Measurements from ENCODE around the gene DHRSX. TPM values are rescaled to one million over a fixed set of nuclear protein-coding genes. Genes with fewer than 3 reads are reported as not detected.
"Not testable (repeated sequence)": the region's sequence is repeated elsewhere in the genome, so short reads cannot be mapped to it uniquely, and the experiment has no call there.

The DHRSX gene
- total RNA-seq, 1 experiment from 2014 or later, result 17.8 TPM

DNA sequence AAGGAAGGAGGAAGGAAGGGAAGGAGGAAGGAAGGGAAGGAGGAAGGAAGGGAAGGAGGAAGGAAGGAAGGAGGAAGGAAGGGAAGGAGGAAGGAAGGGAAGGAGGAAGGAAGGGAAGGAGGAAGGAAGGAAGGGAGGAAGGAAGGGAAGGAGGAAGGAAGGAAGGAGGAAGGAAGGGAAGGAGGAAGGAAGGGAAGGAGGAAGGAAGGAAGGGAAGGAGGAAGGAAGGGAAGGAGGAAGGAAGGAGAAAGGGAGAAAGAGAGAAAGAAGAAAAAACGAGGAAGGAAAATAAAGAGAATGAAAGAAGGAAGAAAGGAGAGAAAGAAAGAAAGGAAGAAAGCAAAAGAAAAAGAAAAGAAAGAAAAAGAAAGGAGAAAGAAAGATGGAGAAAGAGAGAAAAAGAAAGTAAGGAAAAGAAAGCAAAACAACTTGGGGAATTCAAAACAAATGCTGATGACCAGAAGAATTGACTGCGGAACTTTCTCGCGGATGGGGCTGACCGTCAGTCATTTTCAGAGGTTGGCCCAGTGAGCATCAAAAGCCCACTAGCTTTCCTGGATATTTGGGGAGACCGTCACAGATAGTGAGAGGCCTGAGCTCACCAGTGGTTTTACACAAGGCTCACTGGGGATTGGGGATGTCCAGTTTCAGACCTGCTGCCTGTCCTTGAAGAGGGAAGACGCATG lies 286.5 kb downstream of the DHRSX start:
- in situ Hi-C loops (cut with HindIII; ENCODE audit: low pct_unique_long_range_greater_than_20kb, low sequenced_read_pairs); DNase-seq (ENCODE audit: low read depth, low spot score): not testable (repeated sequence)

- in situ Hi-C loops (cut with HindIII; ENCODE audit: low pct_unique_long_range_greater_than_20kb, low sequenced_read_pairs), result not testable (repeated sequence)
Measured at GRCh38 chrX:2211667-2212066, 289.1 kb downstream of the DHRSX start.

DNA sequence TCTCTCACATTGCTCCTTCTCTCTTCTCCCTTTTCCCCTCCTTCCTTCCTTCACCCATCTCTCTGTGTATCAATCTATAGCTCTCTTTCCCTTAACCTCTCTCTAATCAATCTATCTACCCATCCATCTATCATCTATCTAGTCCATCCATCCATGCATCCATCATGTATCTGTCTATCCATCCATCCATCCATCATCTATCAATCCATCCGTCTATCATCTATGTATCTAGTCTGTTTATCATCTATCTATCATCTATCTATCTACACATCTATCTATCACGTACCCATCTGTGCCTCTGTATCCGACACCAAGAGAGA lies 307.5 kb downstream of the DHRSX start:
- no peak for DNase-seq (ENCODE audit: low read depth, low spot score)
- in situ Hi-C loops (cut with HindIII; ENCODE audit: low pct_unique_long_range_greater_than_20kb, low sequenced_read_pairs), result no loop called here

More at GRCh38 chrX:2211667-2212066, 289.1 kb downstream of the DHRSX start:
- not testable (repeated sequence) for DNase-seq (ENCODE audit: low read depth, low spot score)

DNA sequence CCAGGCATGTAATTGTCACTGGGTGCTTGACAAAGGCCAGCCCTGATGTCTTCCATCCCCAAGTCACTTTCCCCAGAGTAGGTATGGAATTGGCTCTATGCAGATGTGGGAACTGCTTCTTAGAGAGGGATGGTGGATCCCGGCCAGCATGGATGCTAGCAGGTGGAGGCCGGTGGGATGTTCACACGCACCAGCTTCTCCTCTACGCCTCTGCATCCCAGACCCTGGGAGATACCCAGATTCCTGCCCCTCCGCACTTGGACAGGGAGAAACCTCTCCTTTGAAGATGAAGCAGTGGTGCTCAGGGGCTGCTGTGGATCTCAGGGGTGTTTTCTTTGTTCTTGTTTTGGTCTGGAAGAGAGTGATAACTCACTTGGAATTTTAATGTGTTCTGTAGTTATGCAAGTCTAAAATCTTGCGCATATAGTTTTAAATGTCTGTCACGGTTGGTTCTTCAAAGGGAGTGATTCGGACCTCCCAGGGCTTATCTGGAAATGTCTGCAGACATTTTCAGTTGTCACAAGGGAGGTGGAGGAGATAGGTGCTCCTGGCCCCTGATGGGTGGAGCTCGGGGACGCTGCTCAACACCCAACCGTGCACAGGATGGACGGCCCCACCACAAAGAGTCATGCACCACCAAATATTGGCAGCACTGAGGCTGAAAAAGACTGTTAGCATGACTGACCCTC lies 308.0 kb downstream of the DHRSX start:
- in situ Hi-C loops (cut with HindIII; ENCODE audit: low pct_unique_long_range_greater_than_20kb, low sequenced_read_pairs), result no loop called here
- no peak for DNase-seq (ENCODE audit: low read depth, low spot score)

DNA sequence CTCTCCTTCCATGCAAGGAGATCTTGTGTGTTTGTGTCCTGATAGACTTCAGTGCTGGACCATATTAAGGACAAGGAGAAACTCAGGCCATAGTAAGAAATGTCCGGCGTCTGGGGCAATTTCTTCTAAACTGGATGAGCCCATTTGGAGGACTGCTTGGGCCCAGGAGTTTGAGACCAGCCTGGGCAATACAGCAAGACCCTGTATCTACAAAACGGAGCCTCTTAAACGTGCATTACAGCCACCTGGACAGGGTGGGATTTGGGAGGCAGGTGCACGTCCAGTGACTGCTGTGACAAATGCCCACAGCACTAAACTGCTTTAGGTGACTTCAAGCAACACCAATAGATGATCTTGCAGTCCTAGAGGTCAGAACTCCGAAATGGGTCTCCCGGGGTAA lies 311.9 kb downstream of the DHRSX start:
- no peak for DNase-seq (ENCODE audit: low read depth, low spot score)
- in situ Hi-C loops (cut with HindIII; ENCODE audit: low pct_unique_long_range_greater_than_20kb, low sequenced_read_pairs), result no loop called here

DNA sequence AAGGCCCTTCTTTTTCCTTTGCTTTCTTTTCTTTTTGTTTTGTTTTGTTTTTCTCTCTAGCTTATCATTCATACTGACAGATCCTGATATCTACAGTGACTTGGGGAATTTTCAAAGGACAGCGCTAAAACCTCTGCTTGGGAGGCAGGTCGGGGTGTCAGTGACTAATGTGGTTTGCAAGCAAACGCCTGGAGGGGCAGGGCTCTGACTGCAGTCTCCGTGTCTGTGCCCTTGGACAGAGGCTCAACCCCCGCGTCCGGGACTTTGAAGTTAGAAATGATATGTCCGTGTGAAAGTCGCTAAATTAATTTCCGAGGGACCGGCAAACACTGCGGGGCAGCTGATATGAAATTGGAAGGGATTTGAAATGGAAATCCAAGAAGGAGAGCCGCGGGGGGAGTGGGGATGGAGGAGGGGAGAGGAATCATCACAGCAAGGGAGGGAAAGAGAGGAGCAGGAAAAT lies 312.4 kb downstream of the DHRSX start:
- no peak for DNase-seq (ENCODE audit: low read depth, low spot score)
- in situ Hi-C loops (cut with HindIII; ENCODE audit: low pct_unique_long_range_greater_than_20kb, low sequenced_read_pairs), result no loop called here

- in situ Hi-C loops (cut with HindIII; ENCODE audit: low pct_unique_long_range_greater_than_20kb, low sequenced_read_pairs), result no loop called here
- DNase-seq (ENCODE audit: low read depth, low spot score), result no peak
Measured at GRCh38 chrX:2187352-2188115, 313.2 kb downstream of the DHRSX start.

DNA sequence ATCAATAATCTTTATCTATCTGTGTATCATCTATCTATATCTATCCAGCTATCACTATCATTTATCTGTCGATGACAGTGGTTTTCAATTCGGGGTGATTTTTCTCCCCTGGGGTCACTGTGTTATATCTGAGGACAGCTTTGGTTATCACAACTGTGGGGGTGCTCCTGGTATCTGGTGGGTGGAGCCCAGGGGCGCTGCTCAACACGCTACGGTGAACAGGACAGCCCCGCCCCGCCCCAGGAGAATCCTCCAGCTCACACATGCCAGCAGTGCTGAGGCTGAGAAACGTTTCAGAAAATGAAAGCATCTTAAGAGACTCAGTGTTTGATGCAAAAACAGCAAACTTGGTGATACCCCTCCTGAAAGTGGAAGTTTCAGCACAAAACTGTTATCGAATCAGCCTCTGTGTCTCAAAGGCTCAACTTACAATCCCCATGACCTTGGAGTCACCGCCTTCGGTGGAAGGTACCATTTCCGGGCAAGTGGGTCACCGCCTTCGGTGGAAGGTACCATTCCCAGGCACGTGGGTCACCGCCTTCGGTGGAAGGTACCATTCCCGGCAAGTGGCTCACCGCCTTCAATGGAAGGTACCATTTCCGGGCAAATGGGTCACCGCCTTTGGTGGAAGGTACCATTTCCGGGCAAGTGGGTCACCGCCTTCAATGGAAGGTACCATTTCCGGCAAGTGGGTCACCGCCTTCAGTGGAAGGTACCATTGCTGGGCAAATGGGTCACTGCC lies 315.3 kb downstream of the DHRSX start:
- in situ Hi-C loops (cut with HindIII; ENCODE audit: low pct_unique_long_range_greater_than_20kb, low sequenced_read_pairs), result no loop called here
- no peak for DNase-seq (ENCODE audit: low read depth, low spot score)

GRCh38 chrX:2184089-2184488 lies 316.7 kb downstream of the DHRSX start:
- in situ Hi-C loops (cut with HindIII; ENCODE audit: low pct_unique_long_range_greater_than_20kb, low sequenced_read_pairs), result no loop called here
- DNase-seq (ENCODE audit: low read depth, low spot score), result no peak

DNA sequence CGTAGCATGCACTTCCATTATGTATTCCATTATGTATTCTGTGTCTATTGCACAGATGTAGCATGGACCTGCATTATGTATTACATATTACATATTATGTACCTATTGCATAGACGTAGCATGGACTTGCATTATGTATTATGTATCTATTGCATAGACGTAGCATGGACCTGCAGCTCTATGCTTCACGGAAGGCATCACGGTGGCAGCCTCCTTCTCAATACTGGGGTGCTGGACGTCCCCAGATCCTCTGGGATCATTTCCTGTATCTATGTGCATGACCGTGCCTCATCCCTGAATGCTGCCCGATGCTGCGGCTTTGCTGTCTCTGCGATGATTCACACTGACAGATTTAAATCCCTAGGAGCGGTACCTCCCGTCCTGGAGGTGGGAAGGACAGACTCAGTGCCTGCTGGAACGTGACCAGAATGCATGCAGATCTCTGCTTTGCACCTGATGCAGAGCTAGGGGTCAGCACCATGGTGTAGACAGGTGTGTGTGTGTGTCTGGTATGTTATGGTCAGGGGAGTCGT lies 317.5 kb downstream of the DHRSX start:
- DNase-seq (ENCODE audit: low read depth, low spot score), result no peak
- in situ Hi-C loops (cut with HindIII; ENCODE audit: low pct_unique_long_range_greater_than_20kb, low sequenced_read_pairs), result no loop called here

GRCh38 chrX:2177541-2177940 lies 323.2 kb downstream of the DHRSX start:
- no peak for DNase-seq (ENCODE audit: low read depth, low spot score)
- in situ Hi-C loops (cut with HindIII; ENCODE audit: low pct_unique_long_range_greater_than_20kb, low sequenced_read_pairs), result no loop called here

DNA sequence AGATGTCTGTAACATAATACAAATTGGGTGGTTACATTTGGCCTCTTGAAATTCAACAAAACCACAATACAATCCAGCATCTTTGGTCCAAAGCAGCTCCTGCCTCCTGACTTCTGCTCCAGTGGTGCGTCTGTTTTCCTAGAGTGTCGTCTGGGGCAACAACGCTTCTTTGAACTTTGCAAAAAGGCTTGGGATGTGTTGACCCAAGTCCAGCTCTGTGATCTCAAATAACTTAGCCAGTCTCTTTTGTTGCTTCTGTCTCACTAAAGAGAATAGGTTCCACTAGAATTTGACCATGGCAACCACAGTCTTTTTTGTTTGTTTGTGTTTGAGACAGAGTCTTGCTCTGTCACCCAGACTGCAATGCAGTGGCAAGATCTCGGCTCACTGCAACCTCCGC lies 324.0 kb downstream of the DHRSX start:
- in situ Hi-C loops (cut with HindIII; ENCODE audit: low pct_unique_long_range_greater_than_20kb, low sequenced_read_pairs), result no loop called here
- DNase-seq (ENCODE audit: low read depth, low spot score), result no peak

GRCh38 chrX:2176274-2176673 lies 324.5 kb downstream of the DHRSX start:
- in situ Hi-C loops (cut with HindIII; ENCODE audit: low pct_unique_long_range_greater_than_20kb, low sequenced_read_pairs), result no loop called here
- no peak for DNase-seq (ENCODE audit: low read depth, low spot score)

DNA sequence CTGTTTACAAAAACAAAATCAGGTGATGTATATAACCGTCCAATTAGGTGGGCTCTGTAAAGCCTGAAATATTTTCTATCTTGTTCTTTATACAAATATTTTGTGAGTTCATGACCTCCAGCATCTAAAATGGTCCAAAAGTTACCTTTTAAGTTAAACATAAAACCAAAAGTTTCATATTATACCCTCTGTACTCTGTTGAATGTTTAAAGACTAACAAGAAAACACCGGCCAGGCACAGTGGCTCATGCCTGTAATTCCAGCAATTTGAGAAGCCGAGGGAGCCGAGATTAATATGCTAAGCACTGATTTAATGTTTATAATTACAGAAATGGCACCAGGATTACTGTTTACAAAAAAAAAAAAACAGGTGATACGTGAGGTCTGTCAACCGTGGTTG lies 328.4 kb downstream of the DHRSX start:
- no peak for DNase-seq (ENCODE audit: low read depth, low spot score)
- in situ Hi-C loops (cut with HindIII; ENCODE audit: low pct_unique_long_range_greater_than_20kb, low sequenced_read_pairs), result no loop called here

All from SK-MEL-5 (cell line).